Upper lobe of right lung (tissue), 1 donor: ENCODE data around the gene OR7G2. TPM values are rescaled to one million over a fixed set of nuclear protein-coding genes. Genes with fewer than 3 reads are reported as not detected.

Source experiments
- ATAC-seq: fragments of 200-7000 bp; cut with Tn5 transposase; one replicate; pipeline ENCODE4 v1.9.1; 2020; ENCODE audit warnings: mild to moderate bottlenecking, moderate library complexity
- DNase-seq: peaks from one replicate; pipeline ENCODE4 v3.0.0-alpha.2; 2020
- H3K27ac ChIP-seq: fragments of 200-600 bp; one replicate; pipeline ENCODE4 v1.8.0; 2022
- H3K27me3 ChIP-seq: fragments of 200-600 bp; one replicate; pipeline ENCODE4 v1.8.0; 2022; ENCODE audit warnings: mild to moderate bottlenecking
- H3K36me3 ChIP-seq: fragments of 200-600 bp; one replicate; pipeline ENCODE4 v1.8.0; 2022
- H3K4me1 ChIP-seq: fragments of 200-600 bp; one replicate; pipeline ENCODE4 v1.8.0; 2022
- H3K4me3 ChIP-seq: fragments of 200-600 bp; one replicate; pipeline ENCODE4 v1.8.0; 2022; ENCODE audit warnings: mild to moderate bottlenecking
- H3K9me3 ChIP-seq: fragments of 200-600 bp; one replicate; pipeline ENCODE4 v1.8.0; 2022
- intact Hi-C: fragments of 100-400 bp; cut with DNase I; formaldehyde crosslinking; loops from one replicate; pipeline ENCODE4 v1.11.0; 2022
- total RNA-seq: library from RNA; stranded (reverse); fragmentation: NEBNext Ultra II Directional; extraction: Animal tissue kit (Norgen Biotek cat#: 25700); gene quantifications from one replicate; pipeline ENCODE4 v1.2.1, GENCODE V29; 2021
- TF ChIP-seq, protein P1 (sequence below): fragments of 200-600 bp; IDR thresholded peaks from one replicate; pipeline ENCODE4 v1.8.0; 2022; ENCODE audit warnings: antibody characterized with exemption
- donor health status: DM: no; HTN: yes; CAD: no; lungs with severe emphysema.

The OR7G2 gene
- total RNA-seq, 1 donor from 2014 or later: not detected

GRCh38 chr19:9139609-9140158, 32.4 kb upstream of the OR7G2 start:
- Histone ChIP-seq H3K4me3 (peak overlapping the region; percentile 92), H3K36me3 (no peaks in the 10 kb centered on the region), H3K27me3 (no peaks in the 10 kb centered on the region), H3K9me3 (peaks cover 3% of the 10 kb centered on the region), H3K4me1 (peaks cover 17% of the 10 kb centered on the region), H3K27ac (peak overlapping the region; percentile 96)
- intact Hi-C loops: no loop called here
- DNase-seq: no peak
- TF ChIP-seq, protein P1, sequence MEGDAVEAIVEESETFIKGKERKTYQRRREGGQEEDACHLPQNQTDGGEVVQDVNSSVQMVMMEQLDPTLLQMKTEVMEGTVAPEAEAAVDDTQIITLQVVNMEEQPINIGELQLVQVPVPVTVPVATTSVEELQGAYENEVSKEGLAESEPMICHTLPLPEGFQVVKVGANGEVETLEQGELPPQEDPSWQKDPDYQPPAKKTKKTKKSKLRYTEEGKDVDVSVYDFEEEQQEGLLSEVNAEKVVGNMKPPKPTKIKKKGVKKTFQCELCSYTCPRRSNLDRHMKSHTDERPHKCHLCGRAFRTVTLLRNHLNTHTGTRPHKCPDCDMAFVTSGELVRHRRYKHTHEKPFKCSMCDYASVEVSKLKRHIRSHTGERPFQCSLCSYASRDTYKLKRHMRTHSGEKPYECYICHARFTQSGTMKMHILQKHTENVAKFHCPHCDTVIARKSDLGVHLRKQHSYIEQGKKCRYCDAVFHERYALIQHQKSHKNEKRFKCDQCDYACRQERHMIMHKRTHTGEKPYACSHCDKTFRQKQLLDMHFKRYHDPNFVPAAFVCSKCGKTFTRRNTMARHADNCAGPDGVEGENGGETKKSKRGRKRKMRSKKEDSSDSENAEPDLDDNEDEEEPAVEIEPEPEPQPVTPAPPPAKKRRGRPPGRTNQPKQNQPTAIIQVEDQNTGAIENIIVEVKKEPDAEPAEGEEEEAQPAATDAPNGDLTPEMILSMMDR: no peak
- ATAC-seq: no peak

DNA sequence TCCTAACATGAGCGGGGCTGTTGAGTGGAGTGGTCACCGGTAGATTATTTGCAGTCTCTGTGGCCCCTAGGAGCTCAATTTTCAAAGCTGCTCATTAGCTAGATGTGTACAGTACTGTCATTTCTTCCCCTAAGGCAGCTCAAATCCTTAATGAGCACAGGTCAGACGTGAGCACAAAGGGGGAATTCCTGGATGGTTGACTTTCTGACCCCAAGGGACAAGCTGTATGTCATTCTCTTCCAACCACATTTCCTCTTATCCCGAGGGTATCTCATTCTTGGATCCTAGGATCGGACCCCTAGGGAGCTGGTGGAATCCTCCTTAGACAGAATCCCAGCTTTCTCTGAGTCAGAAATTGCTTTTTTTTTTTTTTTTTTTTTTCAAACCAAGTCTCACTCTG, 25.1 kb upstream of the OR7G2 start:
- H3K9me3 ChIP-seq: no peaks in the 10 kb centered on the region
- ATAC-seq (no peak), DNase-seq (no peak)
- no peaks in the 10 kb centered on the region for H3K36me3 ChIP-seq
- intact Hi-C loops: no loop called here
- TF ChIP-seq, protein P1: no peak
- H3K27me3 ChIP-seq: no peaks in the 10 kb centered on the region
- no peaks in the 10 kb centered on the region for H3K4me1 ChIP-seq
- no peak overlapping the region for H3K4me3 ChIP-seq
- H3K27ac ChIP-seq: no peak overlapping the region

DNA sequence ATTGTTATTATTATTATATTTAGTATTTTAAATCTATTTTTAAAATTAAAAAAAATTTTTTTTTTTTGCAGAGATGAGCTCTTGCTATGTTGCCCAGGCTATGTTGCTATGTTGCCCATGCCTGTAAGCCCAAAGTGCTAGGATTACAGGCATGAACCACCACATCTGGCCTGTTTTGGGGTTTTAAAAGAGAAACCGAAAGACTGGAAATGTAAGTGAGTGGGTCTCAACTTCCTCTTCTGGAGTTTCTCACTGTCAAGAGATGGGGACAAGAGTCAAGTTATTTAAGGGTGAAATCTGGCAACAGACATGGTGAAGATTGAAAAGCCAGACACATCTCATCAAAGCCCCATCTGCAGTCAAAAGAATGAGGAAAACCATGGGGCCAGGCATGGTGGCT, 23.7 kb upstream of the OR7G2 start:
- Histone ChIP-seq H3K36me3 (no peaks in the 10 kb centered on the region), H3K27ac (no peak overlapping the region), H3K4me1 (no peaks in the 10 kb centered on the region), H3K9me3 (no peaks in the 10 kb centered on the region), H3K4me3 (no peak overlapping the region), H3K27me3 (no peaks in the 10 kb centered on the region)
- peak; percentile 80 for ATAC-seq
- TF ChIP-seq, protein P1: no peak
- no peak for DNase-seq
- intact Hi-C loops: no loop called here

GRCh38 chr19:9128171-9128570, 20.9 kb upstream of the OR7G2 start:
- TF ChIP-seq, protein P1: no peak
- Histone ChIP-seq H3K36me3 (no peaks in the 10 kb centered on the region), H3K27me3 (peaks cover 1% of the 10 kb centered on the region), H3K9me3 (no peaks in the 10 kb centered on the region), H3K4me1 (no peaks in the 10 kb centered on the region), H3K4me3 (no peak overlapping the region), H3K27ac (no peak overlapping the region)
- intact Hi-C loops: no loop called here
- no peak for DNase-seq
- ATAC-seq: peak; percentile 73

GRCh38 chr19:9126900-9127405, 19.7 kb upstream of the OR7G2 start, which contains the start of gene OR7G3:
TSS of gene OR7G3 (minus strand) at chr19:9126950. CDS start at chr19:9126950, 0 bp downstream.
- Histone ChIP-seq H3K27me3 (peaks cover 5% of the 10 kb centered on the region), H3K4me3 (no peak within 1 kb of the TSS), H3K36me3 (no peaks in the 10 kb centered on the region), H3K4me1 (no peaks in the 10 kb centered on the region), H3K9me3 (no peaks in the 10 kb centered on the region), H3K27ac (no peak within 1 kb of the TSS)
- DNase-seq (no peak), ATAC-seq (no peak)
- TF ChIP-seq, protein P1: no peak
- intact Hi-C loops: no loop called here

GRCh38 chr19:9116547-9116946, 9.3 kb upstream of the OR7G2 start:
- H3K4me1 ChIP-seq: no peaks in the 10 kb centered on the region
- H3K36me3 ChIP-seq: no peaks in the 10 kb centered on the region
- intact Hi-C loops: no loop called here
- no peaks in the 10 kb centered on the region for H3K9me3 ChIP-seq
- no peak overlapping the region for H3K4me3 ChIP-seq
- DNase-seq (no peak), ATAC-seq (no peak)
- TF ChIP-seq, protein P1: no peak
- H3K27ac ChIP-seq: no peak overlapping the region
- no peaks in the 10 kb centered on the region for H3K27me3 ChIP-seq
